Measurements from ENCODE around the gene SPOCK1. TPM values are rescaled to one million over a fixed set of nuclear protein-coding genes. Genes with fewer than 3 reads are reported as not detected.
A peak's percentile ranks its signal among the peaks of the same experiment; 100 is the strongest.

Gene SPOCK1
- polyA plus RNA-seq, 3 donors: 1.8 to 5.7 (median 2.1) TPM

DNA sequence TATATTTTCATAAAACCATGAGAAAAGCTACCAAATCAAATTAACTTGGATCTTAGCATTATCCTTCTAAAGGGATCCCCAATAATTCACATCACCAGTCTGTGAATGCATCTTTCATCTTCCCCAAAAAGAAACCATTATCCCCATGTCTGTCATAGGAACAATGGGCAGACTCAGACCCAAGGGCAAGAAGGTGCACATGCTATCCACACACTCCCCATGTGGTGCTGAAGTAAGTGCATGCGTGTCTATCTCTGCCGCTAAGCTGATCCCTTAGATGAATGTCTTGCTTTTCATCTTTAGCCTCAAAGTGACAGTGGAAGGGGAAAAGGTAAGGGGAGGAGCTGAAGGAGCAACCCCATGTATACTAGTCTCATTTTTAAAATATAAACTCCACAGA is 10.2 kb downstream of the SPOCK1 start:
- Histone ChIP-seq H3K27me3 (ENCODE audit: control insufficient read depth in 2 of 2, insufficient read depth in 2 of 2, low read length in 2 of 2) (no peaks in the 10 kb centered on the region), H3K9me3 (replicated peaks in 1 of 2; ENCODE audit: control insufficient read depth in 1 of 2, insufficient read depth in 1 of 2, low read length in 2 of 2) (no peaks in the 10 kb centered on the region), H3K4me1 (ENCODE audit: control insufficient read depth in 1 of 2, insufficient read depth in 2 of 2, low read length in 2 of 2) (no peaks in the 10 kb centered on the region), H3K9ac (ENCODE audit: insufficient read depth, low read length, poor library complexity, severe bottlenecking) (no peak overlapping the region), H3K4me2 (replicated peaks; ENCODE audit: extremely low read depth, low read length, poor library complexity, severe bottlenecking) (no peak overlapping the region), H2AFZ (ENCODE audit: insufficient read depth, low read depth, low read length, poor library complexity, severe bottlenecking) (no peak overlapping the region), H3K4me3 (replicated peaks in 1 of 3; ENCODE audit: low read depth in 2 of 3, low read length in 3 of 3) (no peak overlapping the region), H4K20me1 (ENCODE audit: insufficient read depth, low read length) (no peaks in the 10 kb centered on the region), H3K79me2 (ENCODE audit: insufficient read depth, low read length) (no peaks in the 10 kb centered on the region), H3K36me3 (replicated peaks in 1 of 2; ENCODE audit: control insufficient read depth in 1 of 2, insufficient read depth in 2 of 2, low read length in 2 of 2) (no peaks in the 10 kb centered on the region), H3K27ac (ENCODE audit: low read depth in 1 of 2, low read length in 2 of 2) (no peak overlapping the region)
- WGBS (ENCODE audit: insufficient coverage): no CpG with 5 or more reads among the region's 2 CpGs
- intact Hi-C loops (cut with micrococcal nuclease): no loop called here
- Mint-ChIP-seq H3K36me3 (no peaks in the 10 kb centered on the region), H3K9me3 (peaks cover 0 to 2% (median 0%) of the 10 kb centered on the region in 7 donors), H3K4me3 (no peak overlapping the region), H3K27me3 (ENCODE audit: low read depth in 3 of 3) (peaks cover 3 to 8% (median 6%) of the 10 kb centered on the region in 3 donors), H3K27ac (peak overlapping the region in 1 of 7 donors; percentile 43), H3K4me1 (no peaks in the 10 kb centered on the region)
- TF ChIP-seq, protein P1, sequence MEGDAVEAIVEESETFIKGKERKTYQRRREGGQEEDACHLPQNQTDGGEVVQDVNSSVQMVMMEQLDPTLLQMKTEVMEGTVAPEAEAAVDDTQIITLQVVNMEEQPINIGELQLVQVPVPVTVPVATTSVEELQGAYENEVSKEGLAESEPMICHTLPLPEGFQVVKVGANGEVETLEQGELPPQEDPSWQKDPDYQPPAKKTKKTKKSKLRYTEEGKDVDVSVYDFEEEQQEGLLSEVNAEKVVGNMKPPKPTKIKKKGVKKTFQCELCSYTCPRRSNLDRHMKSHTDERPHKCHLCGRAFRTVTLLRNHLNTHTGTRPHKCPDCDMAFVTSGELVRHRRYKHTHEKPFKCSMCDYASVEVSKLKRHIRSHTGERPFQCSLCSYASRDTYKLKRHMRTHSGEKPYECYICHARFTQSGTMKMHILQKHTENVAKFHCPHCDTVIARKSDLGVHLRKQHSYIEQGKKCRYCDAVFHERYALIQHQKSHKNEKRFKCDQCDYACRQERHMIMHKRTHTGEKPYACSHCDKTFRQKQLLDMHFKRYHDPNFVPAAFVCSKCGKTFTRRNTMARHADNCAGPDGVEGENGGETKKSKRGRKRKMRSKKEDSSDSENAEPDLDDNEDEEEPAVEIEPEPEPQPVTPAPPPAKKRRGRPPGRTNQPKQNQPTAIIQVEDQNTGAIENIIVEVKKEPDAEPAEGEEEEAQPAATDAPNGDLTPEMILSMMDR (IDR thresholded peaks at IDR 0.05): no peak
- DNase-seq: no peak

DNA sequence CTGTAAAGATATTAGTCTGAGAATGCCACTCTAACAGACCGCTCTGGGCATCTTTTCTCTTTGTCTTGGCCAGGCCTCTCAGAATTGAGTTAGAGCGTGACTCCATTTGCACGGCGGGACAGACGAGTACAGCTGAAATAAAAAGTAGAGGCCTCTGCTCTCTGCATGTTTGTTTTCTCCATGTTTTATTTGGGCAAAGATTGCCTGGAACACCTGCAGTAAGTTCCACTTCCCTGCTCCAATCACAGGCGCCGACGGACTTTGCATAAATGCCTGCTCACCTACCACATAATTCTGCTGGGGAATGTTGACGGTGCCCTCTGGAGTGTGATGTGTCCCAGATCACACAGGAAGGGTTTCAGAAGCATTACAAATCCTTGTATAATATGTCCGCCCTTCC is 10.6 kb downstream of the SPOCK1 start:
- Mint-ChIP-seq H3K27me3 (ENCODE audit: low read depth in 3 of 3) (peaks cover 3 to 8% (median 4%) of the 10 kb centered on the region in 3 donors), H3K27ac (no peak overlapping the region), H3K4me3 (no peak overlapping the region), H3K4me1 (no peaks in the 10 kb centered on the region), H3K36me3 (peaks cover 0 to 1% of the 10 kb centered on the region in 2 donors), H3K9me3 (peaks cover 0 to 2% (median 0%) of the 10 kb centered on the region in 7 donors)
- TF ChIP-seq, protein P1 (IDR thresholded peaks at IDR 0.05): no peak
- Histone ChIP-seq H3K9ac (ENCODE audit: insufficient read depth, low read length, poor library complexity, severe bottlenecking) (no peak overlapping the region), H3K9me3 (replicated peaks in 1 of 2; ENCODE audit: control insufficient read depth in 1 of 2, insufficient read depth in 1 of 2, low read length in 2 of 2) (no peaks in the 10 kb centered on the region), H3K79me2 (ENCODE audit: insufficient read depth, low read length) (no peaks in the 10 kb centered on the region), H2AFZ (ENCODE audit: insufficient read depth, low read depth, low read length, poor library complexity, severe bottlenecking) (no peak overlapping the region), H3K4me3 (replicated peaks in 1 of 3; ENCODE audit: low read depth in 2 of 3, low read length in 3 of 3) (no peak overlapping the region), H3K4me2 (replicated peaks; ENCODE audit: extremely low read depth, low read length, poor library complexity, severe bottlenecking) (no peak overlapping the region), H3K27ac (ENCODE audit: low read depth in 1 of 2, low read length in 2 of 2) (no peak overlapping the region), H4K20me1 (ENCODE audit: insufficient read depth, low read length) (no peaks in the 10 kb centered on the region), H3K27me3 (ENCODE audit: control insufficient read depth in 2 of 2, insufficient read depth in 2 of 2, low read length in 2 of 2) (no peaks in the 10 kb centered on the region), H3K4me1 (ENCODE audit: control insufficient read depth in 1 of 2, insufficient read depth in 2 of 2, low read length in 2 of 2) (no peaks in the 10 kb centered on the region), H3K36me3 (replicated peaks in 1 of 2; ENCODE audit: control insufficient read depth in 1 of 2, insufficient read depth in 2 of 2, low read length in 2 of 2) (no peaks in the 10 kb centered on the region)
- intact Hi-C loops (cut with micrococcal nuclease): no loop called here
- no peak for DNase-seq
- 100% methylated on average over 5 of the region's 10 CpGs for WGBS (ENCODE audit: insufficient coverage)
